ENCODE results near the gene CD109. TPM values are rescaled to one million over a fixed set of nuclear protein-coding genes. Genes with fewer than 3 reads are reported as not detected.

Gene CD109
- total and polyA plus RNA-seq, 2 of the 8 experiments (the other 6 are each of a cell fraction or from before 2014, with no cell fraction given), result 1.4 to 5.3 TPM

- no peak overlapping the region for H2BK20ac ChIP-seq (ENCODE audit: low read length)
- H3K79me2 ChIP-seq (ENCODE audit: control insufficient read depth in 1 of 2, insufficient read depth in 2 of 2, low read length in 2 of 2), result no peaks in the 10 kb centered on the region
- H4K91ac ChIP-seq (replicated peaks; ENCODE audit: insufficient read length, low read length), result no peak overlapping the region
- no peak overlapping the region for H2BK5ac ChIP-seq (ENCODE audit: low read depth, low read length)
- no peaks in the 10 kb centered on the region for H3K79me1 ChIP-seq (ENCODE audit: low read depth, low read length)
- no peak overlapping the region for H3K14ac ChIP-seq (ENCODE audit: insufficient read length)
- H3K18ac ChIP-seq (ENCODE audit: extremely low read depth, low read length), result no peak overlapping the region
- POLR2A ChIA-PET (ENCODE audit: partially characterized antibody), result interaction anchor here (0.8 to 1.0 kb wide), 2 partner anchors 10 to 218 kb away, joined by 3 read pairs; no protein-coding TSS in a partner anchor
- no peak overlapping the region for H3K23ac ChIP-seq (ENCODE audit: insufficient read length)
- no peak overlapping the region for H3K9ac ChIP-seq (replicated peaks in 1 of 4; ENCODE audit: extremely low read depth in 1 of 4, low read depth in 3 of 4, low read length in 3 of 4)
- CTCF ChIA-PET (ENCODE audit: partially characterized antibody), result interaction anchor here (0.7 to 4.9 kb wide), 34 partner anchors 9 to 1477 kb away, joined by 3 to 89 read pairs (median 5); no protein-coding TSS in a partner anchor
- DNase-seq (ENCODE audit: low read depth in 1 of 2, low spot score in 2 of 2), result no peak
- H3K4me1 ChIP-seq (replicated peaks in 1 of 4; ENCODE audit: control insufficient read depth in 3 of 4, insufficient read depth in 4 of 4, low read length in 3 of 4), result no peaks in the 10 kb centered on the region
- H4K5ac ChIP-seq (ENCODE audit: insufficient read length, low read depth, low read length), result no peak overlapping the region
- no peak overlapping the region for H2AFZ ChIP-seq (ENCODE audit: low read length)
- H2BK15ac ChIP-seq (ENCODE audit: low read length), result no peak overlapping the region
- H3K9me3 ChIP-seq (ENCODE audit: insufficient read depth in 2 of 2, low read depth in 1 of 2, low read length in 1 of 2), result no peaks in the 10 kb centered on the region
- H2BK120ac ChIP-seq (replicated peaks; ENCODE audit: low read depth, low read length), result no peak overlapping the region
- no peaks in the 10 kb centered on the region; the same call in 1 of the 2 replicates for H3K23me2 ChIP-seq (ENCODE audit: low read depth, low read length)
- H2BK12ac ChIP-seq (ENCODE audit: low read depth, low read length), result no peak overlapping the region
- no peak overlapping the region for H3K4ac ChIP-seq (replicated peaks; ENCODE audit: insufficient read length, low read depth, low read length)
- H4K8ac ChIP-seq (ENCODE audit: extremely low read depth, insufficient read depth, low read length), result no peak overlapping the region
- H3K56ac ChIP-seq (replicated peaks; ENCODE audit: insufficient read length, low read depth, low read length), result no peak overlapping the region
- WGBS, 2 experiments (ENCODE audit: extremely low coverage in 1 of 2, insufficient coverage in 1 of 2, insufficient read length in 1 of 2, insufficient replicate concordance in 2 of 2, low coverage in 1 of 2, low lambda C conversion rate in 2 of 2, missing lambda C conversion rate in 1 of 2), result 93% methylated on average over 6 of the region's 6 CpGs; no CpG with 5 or more reads in 1 of the 2 experiments
- no peaks in the 10 kb centered on the region for H3K27me3 ChIP-seq (replicated peaks in 1 of 4; ENCODE audit: control insufficient read depth in 3 of 4, extremely low read depth in 1 of 4, insufficient read depth in 3 of 4, low read length in 3 of 4)
- H2AK5ac ChIP-seq (ENCODE audit: low read depth, low read length), result no peak overlapping the region
- H3K36me3 ChIP-seq (ENCODE audit: control insufficient read depth in 2 of 4, insufficient read depth in 4 of 4, low read length in 3 of 4), result no peaks in the 10 kb centered on the region
- H3K27ac ChIP-seq (ENCODE audit: low read depth, low read length), result no peak overlapping the region
- no peak overlapping the region for H3K4me3 ChIP-seq (ENCODE audit: extremely low read depth in 1 of 4, insufficient read depth in 2 of 4, low read depth in 3 of 4, low read length in 4 of 4)
- H4K20me1 ChIP-seq (replicated peaks in 1 of 2; ENCODE audit: control insufficient read depth in 1 of 2, insufficient read depth in 2 of 2, low read length in 2 of 2), result peaks cover 0 to 1% of the 10 kb centered on the region in 2 experiments
- FAIRE-seq, result no peak
- no peak overlapping the region for H3K4me2 ChIP-seq (ENCODE audit: insufficient read depth in 1 of 2, low read depth in 2 of 2, low read length in 2 of 2)
- TF ChIP-seq TEAD4 (IDR thresholded peaks at IDR 0.05; ENCODE audit: low read depth, low read length) (no peak), ASH2L (IDR thresholded peaks at IDR 0.05; ENCODE audit: low read length) (no peak), NRF1 (IDR thresholded peaks at IDR 0.05; ENCODE audit: low read depth, low read length) (no peak), YY1 (IDR thresholded peaks at IDR 0.05; ENCODE audit: low read depth, low read length) (no peak), GTF2F1 (IDR thresholded peaks at IDR 0.05; ENCODE audit: borderline replicate concordance, low read depth, low read length) (no peak)
These were observed 37.8 kb downstream of the CD109 start for GRCh38 chr6:73733791-73734190.

Data from H1 (cell line).